Parathyroid adenoma (tissue), 2 donors: Measurements from ENCODE around the gene AVPR2.

Experiments used
- H2AFZ ChIP-seq: fragments of 300-600 bp; sonication (generic); one replicate; pipeline ENCODE4 v1.7.0; 2017; ENCODE audit warnings: antibody characterized with exemption, mild to moderate bottlenecking
- H3K27ac ChIP-seq: fragments of 300-600 bp; sonication (generic); one replicate; pipeline ENCODE4 v1.7.0; 2017
- H3K27me3 ChIP-seq: fragments of 300-600 bp; sonication (generic); one replicate; pipeline ENCODE4 v1.7.0; 2017; ENCODE audit warnings: low read length; ENCODE audit not compliant: control insufficient read depth, insufficient read depth
- H3K36me3 ChIP-seq: fragments of 300-600 bp; sonication (generic); one replicate; pipeline ENCODE4 v1.7.0; 2017; ENCODE audit warnings: low read length; ENCODE audit not compliant: control insufficient read depth, insufficient read depth
- H3K4me1 ChIP-seq: fragments of 300-600 bp; sonication (generic); one replicate; pipeline ENCODE4 v1.7.0; 2017; ENCODE audit warnings: control low read depth
- H3K4me2 ChIP-seq: fragments of 300-600 bp; sonication (generic); one replicate; pipeline ENCODE4 v1.7.0; 2017; ENCODE audit warnings: low read length
- H3K4me3 ChIP-seq: fragments of 300-600 bp; sonication (generic); one replicate; pipeline ENCODE4 v1.7.0; 2017; ENCODE audit warnings: low read depth, low read length
- H3K79me2 ChIP-seq: fragments of 300-600 bp; sonication (generic); one replicate; pipeline ENCODE4 v1.7.0; 2017; ENCODE audit warnings: control low read depth
- H3K9ac ChIP-seq: fragments of 300-600 bp; sonication (generic); one replicate; pipeline ENCODE4 v1.7.0; 2017; ENCODE audit warnings: mild to moderate bottlenecking
- H3K9me3 ChIP-seq: fragments of 300-600 bp; sonication (generic); one replicate; pipeline ENCODE4 v1.7.0; 2017; ENCODE audit warnings: low read length; ENCODE audit not compliant: control insufficient read depth
- TF ChIP-seq, protein P1 (sequence below): fragments of 300-600 bp; sonication (generic); IDR thresholded peaks from one replicate; pipeline ENCODE4 v1.7.0; 2017; ENCODE audit warnings: antibody characterized with exemption, mild to moderate bottlenecking
- donor health status: primary hyperparathyroidism.

Gene AVPR2

GRCh38 chrX:153911798-153912197 lies 7.3 kb downstream of the AVPR2 start:
- TF ChIP-seq, protein P1, sequence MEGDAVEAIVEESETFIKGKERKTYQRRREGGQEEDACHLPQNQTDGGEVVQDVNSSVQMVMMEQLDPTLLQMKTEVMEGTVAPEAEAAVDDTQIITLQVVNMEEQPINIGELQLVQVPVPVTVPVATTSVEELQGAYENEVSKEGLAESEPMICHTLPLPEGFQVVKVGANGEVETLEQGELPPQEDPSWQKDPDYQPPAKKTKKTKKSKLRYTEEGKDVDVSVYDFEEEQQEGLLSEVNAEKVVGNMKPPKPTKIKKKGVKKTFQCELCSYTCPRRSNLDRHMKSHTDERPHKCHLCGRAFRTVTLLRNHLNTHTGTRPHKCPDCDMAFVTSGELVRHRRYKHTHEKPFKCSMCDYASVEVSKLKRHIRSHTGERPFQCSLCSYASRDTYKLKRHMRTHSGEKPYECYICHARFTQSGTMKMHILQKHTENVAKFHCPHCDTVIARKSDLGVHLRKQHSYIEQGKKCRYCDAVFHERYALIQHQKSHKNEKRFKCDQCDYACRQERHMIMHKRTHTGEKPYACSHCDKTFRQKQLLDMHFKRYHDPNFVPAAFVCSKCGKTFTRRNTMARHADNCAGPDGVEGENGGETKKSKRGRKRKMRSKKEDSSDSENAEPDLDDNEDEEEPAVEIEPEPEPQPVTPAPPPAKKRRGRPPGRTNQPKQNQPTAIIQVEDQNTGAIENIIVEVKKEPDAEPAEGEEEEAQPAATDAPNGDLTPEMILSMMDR: no peak
- H3K27me3 ChIP-seq: no peaks in the 10 kb centered on the region
- H3K4me3 ChIP-seq: no peak overlapping the region
- H3K36me3 ChIP-seq: no peaks in the 10 kb centered on the region
- H3K79me2 ChIP-seq: no peaks in the 10 kb centered on the region
- no peak overlapping the region for H2AFZ ChIP-seq
- no peaks in the 10 kb centered on the region for H3K9me3 ChIP-seq
- no peak overlapping the region for H3K27ac ChIP-seq
- H3K4me2 ChIP-seq: no peak overlapping the region
- H3K4me1 ChIP-seq: no peaks in the 10 kb centered on the region
- H3K9ac ChIP-seq: no peak overlapping the region

- no peaks in the 10 kb centered on the region for H3K9me3 ChIP-seq
- no peak overlapping the region for H3K9ac ChIP-seq
- no peaks in the 10 kb centered on the region for H3K79me2 ChIP-seq
- H3K4me1 ChIP-seq: no peaks in the 10 kb centered on the region
- no peaks in the 10 kb centered on the region for H3K27me3 ChIP-seq
- no peak overlapping the region for H2AFZ ChIP-seq
- no peaks in the 10 kb centered on the region for H3K36me3 ChIP-seq
- TF ChIP-seq, protein P1: no peak
- no peak overlapping the region for H3K4me3 ChIP-seq
- no peak overlapping the region for H3K27ac ChIP-seq
- H3K4me2 ChIP-seq: no peak overlapping the region
These were observed 8.7 kb downstream of the AVPR2 start for GRCh38 chrX:153913211-153913610.

DNA sequence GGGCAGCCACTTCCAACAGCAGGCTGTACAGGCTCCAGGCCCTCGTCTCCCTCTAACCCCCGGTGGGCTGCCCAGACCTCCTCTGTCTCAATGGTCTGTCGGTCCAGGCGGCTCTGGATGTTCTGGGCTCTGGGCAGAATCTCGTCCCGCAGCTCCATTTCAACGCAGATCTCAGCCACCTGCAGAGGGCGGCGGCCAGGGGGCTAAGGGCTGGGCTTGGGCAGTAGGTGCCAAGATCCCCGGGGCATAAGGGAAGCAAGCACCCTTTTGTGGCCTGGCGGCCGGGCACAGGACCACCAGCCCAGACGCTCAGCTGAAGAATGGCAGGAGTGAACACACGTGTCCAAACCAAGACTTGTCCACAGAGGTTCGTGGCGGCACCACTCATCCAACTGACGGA lies 9.2 kb downstream of the AVPR2 start:
- Histone ChIP-seq H3K9ac (no peak overlapping the region), H3K27me3 (no peaks in the 10 kb centered on the region), H3K36me3 (no peaks in the 10 kb centered on the region), H3K9me3 (no peaks in the 10 kb centered on the region), H3K4me2 (no peak overlapping the region), H3K27ac (no peak overlapping the region), H3K79me2 (no peaks in the 10 kb centered on the region), H3K4me3 (no peak overlapping the region), H3K4me1 (no peaks in the 10 kb centered on the region), H2AFZ (no peak overlapping the region)
- TF ChIP-seq, protein P1: no peak

- Histone ChIP-seq H2AFZ (no peak overlapping the region), H3K27ac (no peak overlapping the region), H3K9ac (no peak overlapping the region), H3K9me3 (no peaks in the 10 kb centered on the region), H3K4me2 (no peak overlapping the region), H3K36me3 (no peaks in the 10 kb centered on the region), H3K79me2 (no peaks in the 10 kb centered on the region), H3K27me3 (no peaks in the 10 kb centered on the region), H3K4me3 (no peak overlapping the region), H3K4me1 (no peaks in the 10 kb centered on the region)
- TF ChIP-seq, protein P1: no peak
These were observed 13.4 kb downstream of the AVPR2 start for GRCh38 chrX:153917869-153918268.

DNA sequence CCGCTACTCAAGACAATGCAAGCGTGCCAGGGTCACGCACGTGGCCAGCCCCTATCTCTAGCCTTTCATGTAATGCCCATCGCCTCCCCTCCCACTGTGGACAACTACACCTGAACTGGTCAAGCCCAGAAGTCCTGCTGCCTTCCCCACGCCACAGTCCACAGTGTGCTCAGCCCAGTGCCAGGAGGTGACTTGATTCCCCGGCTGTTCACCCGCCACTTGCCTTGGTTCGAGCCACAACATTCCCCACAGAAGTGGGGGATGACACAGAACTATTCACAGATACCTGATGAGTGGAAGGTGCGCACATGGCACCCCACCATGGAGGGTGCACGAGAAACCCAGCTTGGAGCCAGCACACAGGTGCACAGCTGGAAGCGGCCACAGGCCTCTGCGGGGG lies 14.8 kb downstream of the AVPR2 start:
- no peak overlapping the region for H3K4me2 ChIP-seq
- H3K79me2 ChIP-seq: no peaks in the 10 kb centered on the region
- H3K36me3 ChIP-seq: no peaks in the 10 kb centered on the region
- no peaks in the 10 kb centered on the region for H3K27me3 ChIP-seq
- TF ChIP-seq, protein P1: no peak
- H3K9me3 ChIP-seq: no peaks in the 10 kb centered on the region
- peaks cover 2% of the 10 kb centered on the region for H3K4me1 ChIP-seq
- H2AFZ ChIP-seq: no peak overlapping the region
- H3K9ac ChIP-seq: no peak overlapping the region
- no peak overlapping the region for H3K27ac ChIP-seq
- no peak overlapping the region for H3K4me3 ChIP-seq
